Caco-2 (cell line): ENCODE results near the gene MAP1LC3A. TPM values are rescaled to one million over a fixed set of nuclear protein-coding genes. Genes with fewer than 3 reads are reported as not detected.

Experiments used
- BruUV-seq: library from RNA; stranded (reverse); fragments of 400-500 nt; replicated peaks from 2 replicates; lab custom pipeline; 2021; lab: Mats Ljungman, UMichigan
- CTCF ChIA-PET: fragments of 300-600 bp; sonication (Branson Sonifier 250); formaldehyde crosslinking; loops from one replicate; lab custom pipeline; 2022; ENCODE audit warnings: antibody characterized with exemption; lab: Charles Lee
- POLR2A ChIA-PET: fragments of 300-600 bp; sonication (Branson Sonifier 250); formaldehyde crosslinking; loops from one replicate; lab custom pipeline; 2022; ENCODE audit warnings: antibody characterized with exemption; lab: Charles Lee
- DNase-seq, 2 experiments: peaks; one replicate each; pipeline versions ENCODE4 v3.0.0 to v3.0.0-alpha.2; 2020 to 2022
- H3K27me3 ChIP-seq: replicated peaks from 2 replicates; pipeline ENCODE4 v1.6.0; 2011; ENCODE audit warnings: low read length; ENCODE audit not compliant: control insufficient read depth, insufficient read depth
- H3K36me3 ChIP-seq: 2 replicates; pipeline ENCODE4 v1.5.1; 2011; ENCODE audit warnings: low read length; ENCODE audit not compliant: control insufficient read depth, insufficient read depth
- H3K4me1 ChIP-seq: fragments of 250-450 bp; sonication (Bioruptor Pico); 2 replicates; pipeline ENCODE4 v1.5.1; 2020; ENCODE audit warnings: mild to moderate bottlenecking
- H3K4me3 ChIP-seq: 2 replicates; pipeline ENCODE4 v1.5.1; 2011; ENCODE audit warnings: low read depth, mild to moderate bottlenecking, control low read depth, low read length
- H3K9me3 ChIP-seq: fragments of 250-450 bp; sonication (Bioruptor Pico); 2 replicates; pipeline ENCODE4 v1.5.1; 2020; ENCODE audit warnings: mild to moderate bottlenecking, moderate library complexity
- H3K27ac Mint-ChIP-seq: one replicate; pipeline ENCODE4 v1.8.0; 2022; ENCODE audit warnings: mixed read lengths; ENCODE audit not compliant: unreplicated experiment
- H3K27me3 Mint-ChIP-seq: one replicate; pipeline ENCODE4 v1.8.0; 2022; ENCODE audit warnings: mixed read lengths; ENCODE audit not compliant: insufficient read depth, unreplicated experiment
- H3K36me3 Mint-ChIP-seq: one replicate; pipeline ENCODE4 v1.8.0; 2022; ENCODE audit warnings: mild to moderate bottlenecking, mixed read lengths; ENCODE audit not compliant: insufficient read depth, unreplicated experiment
- H3K4me1 Mint-ChIP-seq: one replicate; pipeline ENCODE4 v1.8.0; 2022; ENCODE audit warnings: low read depth, mixed read lengths; ENCODE audit not compliant: unreplicated experiment
- H3K4me3 Mint-ChIP-seq: one replicate; pipeline ENCODE4 v1.8.0; 2022; ENCODE audit warnings: mild to moderate bottlenecking, moderate library complexity, mixed read lengths; ENCODE audit not compliant: unreplicated experiment
- H3K9me3 Mint-ChIP-seq: one replicate; pipeline ENCODE4 v1.8.0; 2022; ENCODE audit warnings: mixed read lengths; ENCODE audit not compliant: unreplicated experiment
- intact Hi-C: fragments of 100-400 bp; cut with micrococcal nuclease; formaldehyde crosslinking; loops from one replicate; pipeline ENCODE4 v1.10.0; 2022; ENCODE audit not compliant: unreplicated experiment
- total RNA-seq: library from RNA; stranded (reverse); gene quantifications from 2 replicates; pipeline ENCODE4 v1.2.3, GENCODE V29; 2022
- TF ChIP-seq, protein P1 (sequence below), 2 experiments: fragments of 200-600 bp in 1 of 2; IDR thresholded peaks; 1 replicate in 1 of 2; 2 replicates in 1 of 2; pipeline versions ENCODE4 v1.5.1 to v1.8.0; 2011 to 2022; ENCODE audit warnings: antibody characterized with exemption in 1 of 2, control low read depth in 1 of 2, inconsistent platforms in 1 of 2, low read depth in 1 of 2, low read length in 1 of 2, mild to moderate bottlenecking in 1 of 2, moderate library complexity in 1 of 2; ENCODE audit not compliant: insufficient read depth in 1 of 2, severe bottlenecking in 1 of 2, unreplicated experiment in 1 of 2

Gene MAP1LC3A
- total RNA-seq, 1 experiment from 2014 or later, result 0.88 TPM

DNA sequence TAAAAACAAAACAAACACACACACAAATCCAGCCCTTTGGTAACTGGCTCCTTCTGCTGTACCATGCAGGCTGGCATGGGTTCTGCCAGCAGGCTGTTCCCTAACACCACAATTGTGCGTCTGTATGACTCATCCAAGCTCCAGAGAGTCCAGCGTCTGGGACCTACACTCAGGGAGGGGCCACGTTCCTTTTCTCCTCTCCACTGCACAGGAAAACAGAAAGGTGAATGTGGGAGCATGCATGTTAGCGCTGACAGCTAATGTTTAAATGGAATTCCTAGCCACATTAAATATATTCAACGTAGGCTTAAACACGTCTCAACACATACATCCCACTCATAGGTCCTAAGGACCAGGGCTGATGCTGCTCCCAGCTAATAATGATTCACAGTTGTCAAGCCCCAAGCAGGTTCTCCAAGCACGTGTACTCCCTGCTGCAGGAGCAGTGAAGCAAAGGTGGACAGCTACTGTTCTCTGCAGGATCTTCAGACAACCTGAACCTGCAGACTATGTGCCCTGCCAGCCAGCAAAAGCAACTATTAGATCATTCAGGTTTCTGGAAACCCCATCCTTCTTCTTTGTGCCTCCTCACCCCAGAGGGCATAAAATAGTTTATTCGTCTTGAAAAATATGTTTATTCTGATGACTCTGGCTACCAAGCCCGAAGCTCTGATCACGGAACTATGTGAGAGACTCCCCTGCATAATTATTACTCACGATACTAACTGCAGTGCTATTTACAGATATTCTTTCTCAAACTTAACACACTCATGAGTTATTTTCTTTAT, 20.9 kb downstream of the MAP1LC3A start:
- Mint-ChIP-seq H3K27ac (no peak overlapping the region), H3K36me3 (peaks cover 17% of the 10 kb centered on the region), H3K9me3 (no peaks in the 10 kb centered on the region), H3K4me1 (peaks cover 9% of the 10 kb centered on the region), H3K4me3 (no peak overlapping the region), H3K27me3 (no peaks in the 10 kb centered on the region)
- Histone ChIP-seq H3K27me3 (no peaks in the 10 kb centered on the region), H3K4me3 (no peak overlapping the region), H3K4me1 (peaks cover 20% of the 10 kb centered on the region), H3K9me3 (no peaks in the 10 kb centered on the region), H3K36me3 (no peaks in the 10 kb centered on the region)
- intact Hi-C loops, result loop anchor here (1.0 kb wide), 2 partner anchors 129 to 190 kb away; no protein-coding TSS in a partner anchor
- TF ChIP-seq, protein P1, sequence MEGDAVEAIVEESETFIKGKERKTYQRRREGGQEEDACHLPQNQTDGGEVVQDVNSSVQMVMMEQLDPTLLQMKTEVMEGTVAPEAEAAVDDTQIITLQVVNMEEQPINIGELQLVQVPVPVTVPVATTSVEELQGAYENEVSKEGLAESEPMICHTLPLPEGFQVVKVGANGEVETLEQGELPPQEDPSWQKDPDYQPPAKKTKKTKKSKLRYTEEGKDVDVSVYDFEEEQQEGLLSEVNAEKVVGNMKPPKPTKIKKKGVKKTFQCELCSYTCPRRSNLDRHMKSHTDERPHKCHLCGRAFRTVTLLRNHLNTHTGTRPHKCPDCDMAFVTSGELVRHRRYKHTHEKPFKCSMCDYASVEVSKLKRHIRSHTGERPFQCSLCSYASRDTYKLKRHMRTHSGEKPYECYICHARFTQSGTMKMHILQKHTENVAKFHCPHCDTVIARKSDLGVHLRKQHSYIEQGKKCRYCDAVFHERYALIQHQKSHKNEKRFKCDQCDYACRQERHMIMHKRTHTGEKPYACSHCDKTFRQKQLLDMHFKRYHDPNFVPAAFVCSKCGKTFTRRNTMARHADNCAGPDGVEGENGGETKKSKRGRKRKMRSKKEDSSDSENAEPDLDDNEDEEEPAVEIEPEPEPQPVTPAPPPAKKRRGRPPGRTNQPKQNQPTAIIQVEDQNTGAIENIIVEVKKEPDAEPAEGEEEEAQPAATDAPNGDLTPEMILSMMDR (IDR thresholded peaks at IDR 0.05; ENCODE audit: insufficient read depth in 1 of 2, low read depth in 1 of 2, low read length in 1 of 2, severe bottlenecking in 1 of 2, unreplicated experiment in 1 of 2), result peak in 1 of 2 experiments; percentile 82
- no TSS peak for BruUV-seq
- ChIA-PET CTCF (interaction anchor here (0.7 to 1.9 kb wide), 4 partner anchors 124 to 267 kb away, joined by 3 to 10 read pairs (median 6); no protein-coding TSS in a partner anchor), POLR2A (no interaction called here)
- peak in 1 of 2 experiments; percentile 59 for DNase-seq

DNA sequence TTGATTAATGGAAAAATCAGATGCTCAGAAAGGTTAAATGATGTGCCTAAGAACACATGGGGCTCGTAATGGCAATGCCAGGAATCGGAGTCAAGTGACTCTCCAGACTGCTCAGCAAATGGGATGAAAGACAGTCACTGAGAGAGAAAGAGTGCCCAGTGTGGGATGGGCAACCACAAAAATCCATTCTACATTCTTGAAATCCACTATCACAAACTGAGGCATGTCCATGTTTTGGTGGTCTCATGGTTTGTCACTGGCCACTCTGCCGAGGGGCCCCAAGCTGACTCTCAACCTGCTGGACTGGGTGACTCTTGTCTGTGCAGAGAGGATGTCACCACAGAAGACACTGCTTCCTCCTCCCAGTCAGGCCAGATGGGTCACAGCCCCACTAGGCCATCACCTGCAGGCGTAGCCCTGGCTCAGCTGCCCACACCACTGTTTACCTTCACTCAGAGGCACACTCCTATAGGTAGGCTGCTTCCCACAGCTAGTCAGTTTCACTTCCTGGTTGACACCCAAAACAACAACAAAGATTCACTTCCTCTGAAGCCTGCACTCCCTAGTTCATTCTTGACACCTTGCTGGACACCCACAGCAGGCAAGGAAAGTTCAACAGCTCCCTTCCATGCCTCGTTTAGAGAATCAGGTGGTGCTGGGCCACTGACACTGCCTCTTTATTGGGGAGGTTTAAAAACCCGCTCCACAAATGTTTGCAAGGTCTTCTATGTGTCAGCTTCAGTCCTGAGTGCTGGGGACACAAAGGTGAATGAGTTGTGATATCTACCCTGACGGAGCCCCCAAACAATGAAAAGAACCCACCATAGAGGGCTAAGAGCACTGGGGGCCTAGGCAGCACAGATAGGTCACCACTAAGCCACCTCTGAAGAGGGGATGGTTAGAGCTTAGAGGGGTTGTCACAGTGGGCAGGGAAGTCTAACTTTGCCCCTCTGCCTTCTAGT, 21.7 kb downstream of the MAP1LC3A start:
- no peak overlapping the region for H3K27ac Mint-ChIP-seq
- no peak overlapping the region for H3K4me3 Mint-ChIP-seq
- TF ChIP-seq, protein P1 (IDR thresholded peaks at IDR 0.05; ENCODE audit: insufficient read depth in 1 of 2, low read depth in 1 of 2, low read length in 1 of 2, severe bottlenecking in 1 of 2, unreplicated experiment in 1 of 2), result no peak
- H3K9me3 Mint-ChIP-seq, result no peaks in the 10 kb centered on the region
- ChIA-PET CTCF (interaction anchor here (1.2 to 1.9 kb wide), 3 partner anchors 128 to 189 kb away, joined by 5 to 10 read pairs (median 9); no protein-coding TSS in a partner anchor), POLR2A (interaction anchor here (0.6 kb wide), 1 partner anchor 284 kb away, joined by 4 read pairs; no protein-coding TSS in a partner anchor)
- Histone ChIP-seq H3K27me3 (no peaks in the 10 kb centered on the region), H3K36me3 (no peaks in the 10 kb centered on the region), H3K4me1 (peaks cover 20% of the 10 kb centered on the region), H3K9me3 (no peaks in the 10 kb centered on the region), H3K4me3 (no peak overlapping the region)
- H3K36me3 Mint-ChIP-seq, result peaks cover 10% of the 10 kb centered on the region
- H3K27me3 Mint-ChIP-seq, result no peaks in the 10 kb centered on the region
- no peak for DNase-seq
- BruUV-seq, result no TSS peak
- peaks cover 9% of the 10 kb centered on the region for H3K4me1 Mint-ChIP-seq
- intact Hi-C loops, result loop anchor here (1.0 kb wide), 2 partner anchors 128 to 189 kb away; no protein-coding TSS in a partner anchor
